Cerebellar cortex (tissue), 1 donor: ENCODE data around the gene CMTM4.

Source experiments
- DNase-seq: peaks from one replicate; pipeline ENCODE4 v3.0.0-alpha.2; 2015; ENCODE audit warnings: low spot score

CMTM4 gene

DNA sequence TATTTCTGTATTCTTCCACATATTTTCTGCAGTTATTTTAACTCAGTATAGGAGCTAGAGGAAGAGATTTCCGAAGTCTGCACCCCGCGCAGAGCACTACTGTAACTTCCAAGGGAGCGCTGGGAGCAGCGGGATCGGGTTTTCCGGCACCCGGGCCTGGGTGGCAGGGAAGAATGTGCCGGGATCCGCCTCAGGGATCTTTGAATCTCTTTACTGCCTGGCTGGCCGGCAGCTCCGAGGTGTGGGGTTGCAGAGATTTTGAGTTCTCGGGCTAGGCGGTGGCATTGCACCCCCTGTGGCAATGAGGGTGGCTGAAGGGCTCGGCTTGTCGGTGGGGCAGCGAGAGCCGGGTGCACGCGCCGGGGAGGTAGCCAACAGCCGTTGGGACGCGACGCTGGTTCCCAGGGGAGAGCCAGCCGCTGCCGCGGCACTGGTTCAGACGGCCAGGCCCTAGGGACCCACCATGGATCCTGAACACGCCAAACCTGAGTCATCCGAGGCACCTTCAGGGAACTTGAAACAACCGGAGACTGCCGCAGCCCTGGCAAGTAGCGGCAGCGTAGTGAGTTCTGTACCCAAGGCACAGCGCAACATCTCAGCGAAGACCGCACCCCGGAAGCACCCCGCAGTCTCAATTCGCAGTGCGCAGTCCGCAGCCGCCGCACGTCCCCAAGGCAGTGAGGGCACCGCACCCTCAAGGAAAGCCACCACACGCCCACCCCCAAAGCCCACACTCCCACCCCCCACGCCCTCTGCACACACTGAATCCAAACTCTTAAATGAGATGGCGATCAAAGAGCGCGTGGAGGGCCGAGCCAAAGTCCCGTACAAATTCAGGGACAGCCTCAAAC is 130.3 kb downstream of the CMTM4 start, which contains the start of gene CMTM1:
Gene CMTM1, plus strand, starts transcription at position 389 of the 851 bp plus-strand sequence. Its CDS starts 75 bp downstream, at position 464.
- no peak for DNase-seq
